C4-2B (cell line): ENCODE results near the gene DAPK1.

Source experiments
- ZFX ChIP-seq: fragments of 450-650 bp; IDR thresholded peaks from 2 replicates; pipeline ENCODE4 v1.6.1; 2017
- TF ChIP-seq, protein P1 (sequence below): fragments of 450-650 bp; conservative IDR thresholded peaks from 2 replicates; pipeline ENCODE4 v1.5.1; 2017; ENCODE audit warnings: mild to moderate bottlenecking

GRCh38 chr9:87602933-87603643 lies 105.4 kb downstream of the DAPK1 start:
- TF ChIP-seq, protein P1, sequence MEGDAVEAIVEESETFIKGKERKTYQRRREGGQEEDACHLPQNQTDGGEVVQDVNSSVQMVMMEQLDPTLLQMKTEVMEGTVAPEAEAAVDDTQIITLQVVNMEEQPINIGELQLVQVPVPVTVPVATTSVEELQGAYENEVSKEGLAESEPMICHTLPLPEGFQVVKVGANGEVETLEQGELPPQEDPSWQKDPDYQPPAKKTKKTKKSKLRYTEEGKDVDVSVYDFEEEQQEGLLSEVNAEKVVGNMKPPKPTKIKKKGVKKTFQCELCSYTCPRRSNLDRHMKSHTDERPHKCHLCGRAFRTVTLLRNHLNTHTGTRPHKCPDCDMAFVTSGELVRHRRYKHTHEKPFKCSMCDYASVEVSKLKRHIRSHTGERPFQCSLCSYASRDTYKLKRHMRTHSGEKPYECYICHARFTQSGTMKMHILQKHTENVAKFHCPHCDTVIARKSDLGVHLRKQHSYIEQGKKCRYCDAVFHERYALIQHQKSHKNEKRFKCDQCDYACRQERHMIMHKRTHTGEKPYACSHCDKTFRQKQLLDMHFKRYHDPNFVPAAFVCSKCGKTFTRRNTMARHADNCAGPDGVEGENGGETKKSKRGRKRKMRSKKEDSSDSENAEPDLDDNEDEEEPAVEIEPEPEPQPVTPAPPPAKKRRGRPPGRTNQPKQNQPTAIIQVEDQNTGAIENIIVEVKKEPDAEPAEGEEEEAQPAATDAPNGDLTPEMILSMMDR, result no peak
- TF ChIP-seq ZFX, result no peak
